ENCODE results near the gene UCP3.
A peak's percentile ranks its signal among the peaks of the same experiment; 100 is the strongest.
"Not testable (repeated sequence)": the region's sequence is repeated elsewhere in the genome, so short reads cannot be mapped to it uniquely, and the experiment has no call there.

The UCP3 gene

GRCh38 chr11:74000307-74001133 is 8.4 kb downstream of the UCP3 start:
- DNase-seq (ENCODE audit: low spot score), result no peak

DNA sequence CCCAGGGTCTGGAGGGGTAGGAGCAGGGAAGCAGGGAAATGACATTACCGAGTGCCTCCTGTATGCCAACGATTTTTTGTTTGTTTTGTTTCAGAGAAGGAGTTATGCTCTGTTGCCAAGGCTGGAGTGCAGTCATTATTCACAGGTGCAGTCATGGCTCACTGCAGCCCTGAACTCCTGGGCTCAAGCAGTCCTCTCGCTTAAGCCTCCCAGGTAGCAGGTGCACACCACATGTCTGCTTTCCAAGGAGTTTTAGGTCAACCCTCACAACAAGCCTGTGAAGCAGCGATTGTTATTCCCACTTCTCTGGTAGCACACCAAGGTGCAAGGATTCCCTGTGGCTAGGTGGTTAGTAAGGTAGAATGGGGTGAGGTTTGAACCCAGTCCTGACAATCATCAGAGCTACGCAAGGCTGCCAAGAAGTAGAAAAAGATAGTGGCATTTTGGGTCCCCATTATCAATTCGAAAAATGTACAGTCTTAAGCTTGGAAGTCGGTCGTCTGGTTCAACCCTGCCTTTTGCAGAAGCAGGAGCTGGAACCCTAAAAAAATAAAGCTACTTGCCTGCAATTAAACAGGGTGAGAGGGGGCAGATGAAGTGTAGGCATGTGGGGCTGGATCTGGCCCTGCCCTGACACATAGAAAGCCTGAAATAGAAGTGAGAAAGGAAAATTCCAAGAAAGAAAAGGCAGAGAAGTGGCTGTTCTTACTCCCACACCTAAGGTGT is 9.1 kb downstream of the UCP3 start:
- DNase-seq (ENCODE audit: low spot score), result peak; percentile 74

GRCh38 chr11:73998846-73999575 is 9.9 kb downstream of the UCP3 start:
- DNase-seq (ENCODE audit: low spot score), result no peak

DNA sequence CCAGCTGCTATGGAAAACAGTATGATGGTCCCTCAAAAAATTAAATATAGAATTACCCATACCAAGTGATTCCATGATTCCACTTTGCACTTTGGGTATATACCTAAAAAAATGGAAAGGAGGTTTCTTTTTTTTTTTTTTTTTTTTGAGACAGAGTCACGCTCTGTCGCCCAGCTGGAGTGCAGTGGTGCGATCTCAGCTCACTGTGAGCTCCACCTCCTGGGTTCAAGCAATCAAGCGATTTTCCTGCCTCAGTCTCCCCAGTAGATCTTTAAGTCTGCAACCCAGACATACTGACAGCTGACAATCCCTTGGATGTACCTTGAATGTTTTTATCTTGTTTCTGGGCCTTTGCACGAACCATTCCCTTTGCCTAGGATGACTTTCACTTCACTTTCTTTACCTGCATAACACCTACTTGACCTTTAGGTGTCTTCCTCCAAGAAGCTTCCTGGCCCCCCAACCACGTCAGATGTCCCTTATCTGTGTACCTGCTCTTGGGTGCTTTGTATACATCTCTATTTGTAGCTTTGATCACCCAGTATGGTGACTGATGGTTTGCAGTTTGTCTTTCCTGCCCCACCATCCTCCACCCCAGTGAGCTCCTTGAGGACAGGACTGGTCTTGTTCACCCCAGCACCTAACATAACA is 11.6 kb downstream of the UCP3 start:
- DNase-seq (ENCODE audit: low spot score), result no peak

- DNase-seq (ENCODE audit: low spot score), result no peak
Observed at GRCh38 chr11:73996161-73996747, 12.6 kb downstream of the UCP3 start.

GRCh38 chr11:73995731-73996130 is 13.2 kb downstream of the UCP3 start:
- no peak for DNase-seq (ENCODE audit: low spot score)

- peak; percentile 42 for DNase-seq (ENCODE audit: low spot score)
Observed at GRCh38 chr11:73995247-73995646, 13.6 kb downstream of the UCP3 start.

GRCh38 chr11:73991471-73992006 is 17.3 kb downstream of the UCP3 start:
- DNase-seq (ENCODE audit: low spot score), result no peak

DNA sequence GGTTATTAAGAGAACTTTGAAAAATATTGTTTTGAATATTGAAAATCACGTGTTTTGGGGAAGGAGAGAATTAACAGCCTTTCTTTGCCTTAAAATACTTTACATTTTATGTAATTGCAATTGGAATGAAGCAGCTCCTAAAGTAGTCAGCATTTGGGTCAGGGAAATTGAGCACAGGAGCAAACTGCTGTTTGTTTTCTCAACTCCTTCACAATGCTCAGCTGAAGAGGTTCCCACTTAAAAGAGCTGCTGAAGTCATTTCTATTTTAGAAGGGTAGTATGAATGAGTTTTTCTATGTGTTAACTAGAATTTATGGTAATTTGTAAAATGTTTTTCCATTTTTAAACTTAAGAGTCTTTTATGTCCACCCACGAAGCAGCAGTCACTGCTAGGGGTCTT is 18.2 kb downstream of the UCP3 start:
- DNase-seq (ENCODE audit: low spot score), result no peak

GRCh38 chr11:73989156-73989555 is 19.7 kb downstream of the UCP3 start:
- no peak for DNase-seq (ENCODE audit: low spot score)

DNA sequence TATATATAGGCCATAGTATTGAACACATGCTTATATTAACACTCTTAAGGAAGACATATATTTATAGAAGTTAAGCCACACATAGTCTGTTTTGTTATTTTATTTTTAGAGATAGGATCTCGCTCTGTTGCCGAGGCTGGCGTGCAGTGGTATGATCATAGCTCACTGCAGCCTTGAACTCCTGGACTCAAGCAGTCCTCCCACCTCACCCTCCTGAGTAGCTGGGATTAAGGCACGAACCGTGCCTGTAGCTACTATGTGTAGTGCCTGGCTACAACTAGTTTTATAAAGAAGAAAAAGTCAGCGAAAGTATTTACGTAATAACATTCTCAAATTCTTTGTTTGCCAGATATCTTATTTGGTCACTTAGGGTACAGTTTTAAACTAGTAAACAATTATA is 20.7 kb downstream of the UCP3 start:
- DNase-seq (ENCODE audit: low spot score), result no peak

- not testable (repeated sequence) for DNase-seq (ENCODE audit: low spot score)
Observed at GRCh38 chr11:73985661-73986060, 23.2 kb downstream of the UCP3 start.

DNA sequence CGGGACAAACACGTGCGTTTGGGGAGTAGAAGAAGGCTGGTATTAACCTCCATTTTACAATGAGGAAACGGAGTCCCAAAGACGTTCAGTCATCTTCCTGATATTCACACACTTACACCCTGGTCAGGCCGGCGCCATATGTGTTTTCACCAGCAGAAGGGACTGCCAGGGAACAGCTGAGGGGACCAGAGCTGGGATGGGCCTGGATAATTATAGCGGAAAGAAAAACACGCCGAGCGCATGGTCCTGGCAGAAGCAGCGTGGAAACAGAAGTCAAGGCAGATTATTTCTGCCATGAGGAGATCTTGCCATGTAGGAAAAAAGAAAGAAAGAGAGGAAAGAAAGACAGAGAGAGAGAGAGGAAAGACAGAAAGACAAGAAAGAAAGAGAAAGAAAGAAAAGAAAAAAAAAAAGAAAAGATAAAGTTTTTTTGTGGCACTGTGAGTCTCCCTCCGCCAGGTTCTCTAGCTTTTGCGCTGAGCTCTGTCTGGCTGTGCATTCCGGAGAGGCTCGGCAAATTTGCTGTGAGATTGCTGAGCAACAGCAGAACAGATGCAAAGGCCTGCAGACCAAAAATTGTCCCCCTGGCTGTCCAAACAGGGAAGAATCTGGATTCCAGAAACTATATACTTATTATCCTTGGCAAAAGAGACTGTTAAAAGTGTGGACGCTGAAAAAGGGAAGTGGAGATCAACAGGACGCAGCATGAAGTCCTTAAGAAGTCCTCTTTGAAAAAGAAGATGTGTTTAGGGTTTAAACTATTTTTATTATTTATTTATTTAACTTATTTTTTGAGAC is 24.9 kb downstream of the UCP3 start:
- DNase-seq (ENCODE audit: low spot score), result no peak

DNA sequence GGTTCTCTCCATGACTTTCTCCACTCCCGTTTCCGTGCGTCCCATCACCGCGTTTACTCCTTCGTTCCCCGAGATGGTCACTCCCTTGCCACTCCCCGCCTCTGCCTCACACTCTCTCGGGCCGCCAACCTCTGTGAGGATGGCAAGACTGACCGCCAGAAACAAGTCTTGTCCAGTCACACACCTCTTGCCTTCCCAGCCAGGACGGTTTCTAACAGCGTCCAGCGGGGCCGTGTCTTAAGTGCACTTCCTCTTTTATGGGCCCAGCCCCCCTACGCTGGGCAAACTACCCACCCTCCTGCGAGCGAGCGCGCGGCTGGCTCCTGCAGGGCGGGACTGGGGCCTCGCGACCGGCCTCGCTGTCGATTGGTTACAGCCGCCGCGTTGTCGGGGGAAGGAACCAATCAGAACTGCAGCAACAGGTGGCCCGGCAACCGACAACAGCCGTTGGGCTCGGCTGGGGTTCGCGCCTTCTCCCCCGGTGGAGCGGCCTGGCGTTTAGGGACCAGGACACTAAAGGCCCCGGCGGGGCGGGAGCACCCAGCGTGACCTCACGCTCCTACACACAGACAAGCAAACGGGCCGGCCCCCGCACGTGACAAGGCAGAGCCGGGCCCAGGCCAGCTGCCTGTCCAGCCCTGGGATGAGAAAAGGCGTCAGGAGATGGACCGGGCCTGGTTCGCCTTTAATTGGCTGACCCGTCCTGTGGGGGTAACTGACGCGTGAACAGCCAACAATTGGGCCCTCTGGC is 25.7 kb downstream of the UCP3 start:
- peak; percentile 90 for DNase-seq (ENCODE audit: low spot score)

GRCh38 chr11:73982595-73982989 is 26.3 kb downstream of the UCP3 start, which contains the start of gene UCP2:
Gene UCP2 (minus strand): TSS chr11:73982843. CDS start chr11:73978378, 4,465 bp downstream.
- DNase-seq (ENCODE audit: low spot score), result no peak

GRCh38 chr11:73981051-73981805 is 27.7 kb downstream of the UCP3 start:
- no peak for DNase-seq (ENCODE audit: low spot score)

DNA sequence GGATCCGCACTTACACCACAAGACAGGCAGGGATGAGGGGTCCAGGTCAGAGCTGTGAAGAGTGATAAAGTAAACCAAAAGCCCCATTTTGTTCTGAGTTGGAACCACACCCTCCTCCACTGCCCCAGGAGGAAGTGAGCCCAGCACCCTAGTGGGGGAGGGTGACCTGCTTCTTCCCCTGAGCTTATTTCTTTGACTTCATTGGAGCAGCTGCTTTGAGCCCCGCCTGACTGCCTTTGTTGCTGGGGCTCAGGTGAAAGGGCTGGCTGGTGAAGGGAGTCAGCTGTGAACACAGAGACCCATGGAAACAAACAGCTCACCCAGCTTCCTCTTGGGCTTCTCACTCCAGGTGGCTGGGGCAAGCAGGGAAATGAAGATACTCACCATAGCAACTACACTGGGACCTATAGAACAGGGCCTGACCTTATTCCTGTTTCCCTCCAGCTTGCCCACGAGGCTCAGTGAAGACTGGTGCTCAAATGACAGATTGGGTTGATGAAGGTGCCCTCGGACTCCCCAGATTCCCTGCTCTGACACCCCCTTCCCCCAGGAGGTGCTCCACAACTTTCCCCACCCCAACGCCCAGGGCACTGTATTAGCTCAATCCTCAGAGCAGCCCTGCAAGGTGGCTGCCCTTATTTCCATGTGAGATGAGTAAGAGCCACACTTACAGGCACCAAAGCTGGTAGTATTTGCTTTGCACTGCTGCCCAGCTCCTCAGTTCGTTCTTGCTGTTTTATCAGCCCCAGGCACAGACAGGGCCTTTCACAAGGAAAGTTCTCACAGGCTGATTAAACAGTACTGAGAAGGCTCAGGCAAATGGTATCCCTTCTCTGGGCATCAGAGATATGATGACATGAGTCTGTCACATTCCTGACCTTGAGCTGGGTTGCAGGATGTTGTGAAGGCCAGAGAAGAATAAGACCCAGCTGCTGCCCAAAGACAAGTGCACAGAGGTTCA is 28.6 kb downstream of the UCP3 start:
- peak; percentile 69 for DNase-seq (ENCODE audit: low spot score)

GRCh38 chr11:73978576-73979086 is 30.3 kb downstream of the UCP3 start:
- no peak for DNase-seq (ENCODE audit: low spot score)

Data from kidney tubule cell (primary cell).